Smooth muscle cell (in vitro differentiated cells): Measurements from ENCODE around the gene SRRM2. TPM values are rescaled to one million over a fixed set of nuclear protein-coding genes. Genes with fewer than 3 reads are reported as not detected.

Source experiments
- DNase-seq: peaks from one replicate; lab custom pipeline; 2025; ENCODE audit not compliant: unreplicated experiment; lab: John Stamatoyannopoulos, UW
- H2AFZ ChIP-seq: fragments of 200-600 bp; sonication (generic); 2 replicates; pipeline ENCODE4 v1.6.0; 2016; ENCODE audit warnings: antibody characterized with exemption, low read depth, mild to moderate bottlenecking
- H3F3A ChIP-seq: fragments of 200-600 bp; sonication (generic); 2 replicates; pipeline ENCODE4 v1.6.0; 2017; ENCODE audit warnings: antibody characterized with exemption, low read depth
- H3K27ac ChIP-seq: fragments of 200-600 bp; sonication (generic); 2 replicates; pipeline ENCODE4 v1.5.1; 2016; ENCODE audit warnings: low read depth, mild to moderate bottlenecking
- H3K27me3 ChIP-seq: fragments of 200-600 bp; sonication (generic); 2 replicates; pipeline ENCODE4 v1.6.1; 2016; ENCODE audit warnings: low read depth, mild to moderate bottlenecking
- H3K36me3 ChIP-seq: fragments of 200-600 bp; sonication (generic); 2 replicates; pipeline ENCODE4 v1.5.1; 2016; ENCODE audit warnings: low read depth
- H3K4me1 ChIP-seq: fragments of 200-600 bp; sonication (generic); 2 replicates; pipeline ENCODE4 v1.5.1; 2016; ENCODE audit warnings: low read depth
- H3K4me2 ChIP-seq: fragments of 200-600 bp; sonication (generic); 2 replicates; pipeline ENCODE4 v1.6.0; 2016; ENCODE audit warnings: mild to moderate bottlenecking
- H3K4me3 ChIP-seq: fragments of 200-600 bp; sonication (generic); 2 replicates; pipeline ENCODE4 v1.5.1; 2016; ENCODE audit warnings: mild to moderate bottlenecking
- H3K79me2 ChIP-seq: fragments of 200-600 bp; sonication (generic); 2 replicates; pipeline ENCODE4 v1.6.0; 2016; ENCODE audit warnings: low read depth, mild to moderate bottlenecking
- H3K9ac ChIP-seq: fragments of 200-600 bp; sonication (generic); 2 replicates; pipeline ENCODE4 v1.6.0; 2016; ENCODE audit warnings: low read depth
- H3K9me3 ChIP-seq: fragments of 200-600 bp; sonication (generic); replicated peaks from 2 replicates; pipeline ENCODE4 v1.5.1; 2016; ENCODE audit warnings: low read depth
- H4K20me1 ChIP-seq: fragments of 200-600 bp; sonication (generic); 2 replicates; pipeline ENCODE4 v1.6.0; 2016; ENCODE audit warnings: low read depth
- WGBS: methylation state at CpG from one replicate; pipeline ENCODE4 v1.1.7; 2016; ENCODE audit warnings: low lambda C conversion rate; 5-methylcytosine and 5-hydroxymethylcytosine counted together
- polyA plus RNA-seq: library from polyadenylated mRNA; unstranded; fragments of >200 nt; fragmentation: Nextera tagmentation; extraction: Ambion mirVana; gene quantifications from 2 replicates; pipeline ENCODE4 v1.2.1, GENCODE V29; 2016
- total RNA-seq: library from RNA; depleted of rRNA; stranded (reverse); fragments of >200 nt; gene quantifications from 2 replicates; pipeline ENCODE4 v1.2.3, GENCODE V29; 2014
- TF ChIP-seq, protein P1 (sequence below): fragments of 200-600 bp; sonication (generic); IDR thresholded peaks from 2 replicates; pipeline ENCODE4 v1.5.1; 2017; ENCODE audit warnings: borderline replicate concordance, mild to moderate bottlenecking, antibody characterized with exemption; ENCODE audit not compliant: insufficient read depth, poor library complexity, severe bottlenecking

The SRRM2 gene
- total and polyA plus RNA-seq, 2 experiments from 2014 or later, result 125 to 280 TPM

- 87% methylated on average over 17 of the region's 17 CpGs for WGBS
- H3K79me2 ChIP-seq, result no peaks in the 10 kb centered on the region
- H3K36me3 ChIP-seq, result no peaks in the 10 kb centered on the region
- TF ChIP-seq, protein P1, sequence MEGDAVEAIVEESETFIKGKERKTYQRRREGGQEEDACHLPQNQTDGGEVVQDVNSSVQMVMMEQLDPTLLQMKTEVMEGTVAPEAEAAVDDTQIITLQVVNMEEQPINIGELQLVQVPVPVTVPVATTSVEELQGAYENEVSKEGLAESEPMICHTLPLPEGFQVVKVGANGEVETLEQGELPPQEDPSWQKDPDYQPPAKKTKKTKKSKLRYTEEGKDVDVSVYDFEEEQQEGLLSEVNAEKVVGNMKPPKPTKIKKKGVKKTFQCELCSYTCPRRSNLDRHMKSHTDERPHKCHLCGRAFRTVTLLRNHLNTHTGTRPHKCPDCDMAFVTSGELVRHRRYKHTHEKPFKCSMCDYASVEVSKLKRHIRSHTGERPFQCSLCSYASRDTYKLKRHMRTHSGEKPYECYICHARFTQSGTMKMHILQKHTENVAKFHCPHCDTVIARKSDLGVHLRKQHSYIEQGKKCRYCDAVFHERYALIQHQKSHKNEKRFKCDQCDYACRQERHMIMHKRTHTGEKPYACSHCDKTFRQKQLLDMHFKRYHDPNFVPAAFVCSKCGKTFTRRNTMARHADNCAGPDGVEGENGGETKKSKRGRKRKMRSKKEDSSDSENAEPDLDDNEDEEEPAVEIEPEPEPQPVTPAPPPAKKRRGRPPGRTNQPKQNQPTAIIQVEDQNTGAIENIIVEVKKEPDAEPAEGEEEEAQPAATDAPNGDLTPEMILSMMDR, result no peak
- H4K20me1 ChIP-seq, result peaks cover 10% of the 10 kb centered on the region
- no peak overlapping the region for H3K27ac ChIP-seq
- H3K4me2 ChIP-seq, result peak overlapping the region; percentile 76
- H3K4me3 ChIP-seq, result no peak overlapping the region
- no peaks in the 10 kb centered on the region for H3K27me3 ChIP-seq
- no peaks in the 10 kb centered on the region for H3F3A ChIP-seq
- no peak overlapping the region for H3K9ac ChIP-seq
- no peak for DNase-seq
- no peaks in the 10 kb centered on the region for H3K4me1 ChIP-seq
- no peak overlapping the region for H2AFZ ChIP-seq
- H3K9me3 ChIP-seq, result no peaks in the 10 kb centered on the region
These were observed 36.2 kb upstream of the SRRM2 start for GRCh38 chr16:2715966-2716885.

DNA sequence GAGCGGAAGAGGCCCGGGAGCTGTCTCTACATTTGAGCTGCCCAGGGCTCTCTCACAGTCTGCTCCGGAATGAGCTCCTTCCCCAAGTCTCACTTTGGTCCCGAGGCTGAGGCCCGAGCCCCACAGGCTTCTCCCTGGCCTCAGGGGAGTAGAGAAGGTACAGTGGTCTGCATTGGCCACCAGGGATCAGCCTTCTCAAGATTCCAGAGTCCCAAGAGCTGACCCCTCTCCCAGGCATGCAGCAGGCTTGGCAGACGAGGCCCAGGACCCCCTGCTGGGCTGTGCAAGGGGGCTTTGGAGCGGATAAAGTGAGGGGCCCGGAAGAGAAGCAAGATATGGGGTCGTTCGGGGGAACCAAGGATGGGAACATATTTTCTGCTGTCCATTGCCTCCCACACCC lies 35.5 kb upstream of the SRRM2 start:
- DNase-seq, result no peak
- H4K20me1 ChIP-seq, result peaks cover 10% of the 10 kb centered on the region

GRCh38 chr16:2717383-2718263 lies 34.8 kb upstream of the SRRM2 start:
- H3K27me3 ChIP-seq, result no peaks in the 10 kb centered on the region
- no peak overlapping the region for H3K9ac ChIP-seq
- no peak for DNase-seq
- H3K4me2 ChIP-seq, result no peak overlapping the region
- H3K36me3 ChIP-seq, result no peaks in the 10 kb centered on the region
- no peaks in the 10 kb centered on the region for H3K9me3 ChIP-seq
- no peak overlapping the region for H2AFZ ChIP-seq
- TF ChIP-seq, protein P1, result no peak
- peaks cover 10% of the 10 kb centered on the region for H4K20me1 ChIP-seq
- H3K4me3 ChIP-seq, result no peak overlapping the region
- H3K4me1 ChIP-seq, result no peaks in the 10 kb centered on the region
- H3K27ac ChIP-seq, result no peak overlapping the region
- no peaks in the 10 kb centered on the region for H3F3A ChIP-seq
- H3K79me2 ChIP-seq, result no peaks in the 10 kb centered on the region
- 93% methylated on average over 20 of the region's 21 CpGs for WGBS

More for the DNA sequence above, 35.5 kb upstream of the SRRM2 start:
- Histone ChIP-seq H3K4me2 (no peak overlapping the region), H3K36me3 (no peaks in the 10 kb centered on the region), H3K79me2 (no peaks in the 10 kb centered on the region), H3K27me3 (no peaks in the 10 kb centered on the region), H3F3A (no peaks in the 10 kb centered on the region), H3K4me3 (no peak overlapping the region), H3K27ac (no peak overlapping the region), H3K9me3 (no peaks in the 10 kb centered on the region), H2AFZ (no peak overlapping the region), H3K9ac (no peak overlapping the region), H3K4me1 (no peaks in the 10 kb centered on the region)
- WGBS, result 88% methylated on average over 10 of the region's 10 CpGs
- TF ChIP-seq, protein P1, result no peak
